GM21528 (cell line): ENCODE results near the gene NPR3.

Experiments used
- ATAC-seq: cut with Tn5 transposase; IDR thresholded peaks from one replicate; pipeline ENCODE4 v1.9.1; 2021; ENCODE audit warnings: mild to moderate bottlenecking, moderate library complexity; ENCODE audit not compliant: unreplicated experiment, low FRiP score

The NPR3 gene

DNA sequence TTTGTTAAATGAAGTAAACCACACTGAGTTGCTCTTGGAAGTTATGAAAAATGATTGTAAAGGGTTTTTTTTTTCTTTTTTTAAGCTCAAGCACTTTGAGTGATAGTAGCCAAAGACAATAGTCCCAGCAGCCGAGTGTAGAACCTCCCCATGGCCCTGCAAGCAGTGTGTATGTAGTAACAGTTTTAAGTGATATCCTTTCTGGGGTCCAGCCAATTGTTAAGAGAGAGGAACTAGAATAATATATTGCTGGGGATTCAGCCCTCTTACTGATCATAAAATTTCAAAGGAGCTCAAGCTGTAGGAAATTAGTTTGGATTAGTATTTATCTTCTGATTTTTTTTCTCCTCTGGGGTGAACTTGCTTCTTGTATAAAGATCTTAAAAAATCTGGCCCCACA, 43.2 kb downstream of the NPR3 start:
- ATAC-seq = no peak

- no peak for ATAC-seq
Measured at GRCh38 chr5:32760091-32760509, 49.0 kb downstream of the NPR3 start.

DNA sequence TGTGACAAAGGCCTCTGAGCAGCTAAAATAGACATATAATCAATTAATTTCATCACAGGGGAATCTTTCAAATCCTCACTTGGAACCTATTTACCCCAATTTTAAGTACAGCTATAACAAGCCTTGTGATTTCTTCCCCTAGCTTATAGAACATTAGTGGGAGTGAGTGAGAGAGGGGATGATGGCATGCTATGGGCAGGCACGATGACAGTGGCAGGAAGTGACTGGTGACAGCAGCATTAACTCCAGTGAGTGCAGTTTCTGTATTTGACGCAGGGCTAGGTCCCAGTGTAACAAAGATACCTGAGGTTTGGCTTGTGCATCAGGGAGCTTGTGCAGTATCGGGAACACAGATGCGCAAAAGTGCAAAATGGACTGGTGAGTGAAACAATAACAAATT, 54.1 kb downstream of the NPR3 start:
- ATAC-seq = no peak

DNA sequence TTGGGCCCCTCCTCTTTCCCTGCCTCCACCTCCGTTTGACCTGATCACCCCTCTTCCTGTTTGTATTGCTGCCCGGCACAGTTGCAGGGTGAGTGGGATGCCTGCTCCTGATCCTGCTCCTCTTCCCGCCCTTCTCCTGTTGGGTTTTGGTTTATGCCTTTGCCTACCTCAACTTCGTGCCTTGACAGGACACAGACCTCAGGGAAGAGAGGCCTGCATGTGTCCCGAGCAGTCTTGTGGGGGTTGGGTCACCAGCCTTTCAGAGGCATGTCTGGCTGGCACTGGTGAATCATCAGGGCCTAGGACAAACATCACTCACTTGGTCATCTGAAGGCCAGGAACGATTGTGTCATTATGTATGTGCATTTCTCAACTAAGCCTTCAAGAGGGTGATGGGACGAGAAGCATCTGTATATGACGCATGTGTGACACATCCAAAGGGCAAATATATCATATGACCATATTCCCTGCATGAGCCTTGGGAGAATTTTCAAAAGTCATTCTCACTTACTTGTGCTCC, 56.9 kb downstream of the NPR3 start:
- no peak for ATAC-seq

DNA sequence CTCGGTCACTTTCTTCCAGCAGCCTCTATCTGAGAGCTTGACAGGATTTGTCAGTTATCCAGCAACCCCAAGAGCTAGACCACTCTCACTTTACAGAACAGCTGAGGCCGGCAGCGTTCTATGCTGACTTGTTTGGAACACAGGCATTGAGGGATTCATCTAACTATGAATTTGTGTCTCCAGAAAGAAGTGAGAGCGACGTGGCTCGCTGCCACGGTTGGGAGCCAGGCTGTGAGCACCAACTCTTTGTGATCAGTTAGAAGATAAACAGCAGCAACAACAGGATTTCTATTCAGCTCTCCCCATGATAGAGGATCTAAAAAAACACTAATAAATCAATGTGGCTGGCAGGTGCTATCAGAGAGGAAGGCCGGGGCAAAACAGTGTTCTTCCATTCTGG, 58.6 kb downstream of the NPR3 start:
- ATAC-seq = no peak

- no peak for ATAC-seq
Measured at GRCh38 chr5:32770444-32770843, 59.3 kb downstream of the NPR3 start.

DNA sequence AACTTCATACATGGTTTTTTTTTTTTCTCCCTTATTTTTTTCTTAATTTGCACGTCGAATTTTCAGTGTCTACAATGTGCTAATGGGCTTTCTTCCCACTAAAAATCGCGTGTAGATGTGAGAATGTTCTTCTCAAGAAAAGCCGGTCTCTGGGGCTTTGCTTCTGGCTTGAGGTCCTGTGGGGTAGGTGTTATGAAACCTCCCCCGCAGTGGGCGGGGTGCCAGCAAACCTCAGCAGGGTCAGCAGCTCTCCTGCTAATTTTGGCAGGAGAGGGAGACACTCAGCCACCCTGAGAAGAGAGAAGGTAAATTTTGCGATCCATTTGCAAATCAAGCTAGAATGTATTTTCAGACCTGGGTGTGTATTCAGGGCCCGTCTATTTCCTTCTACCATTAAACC, 59.9 kb downstream of the NPR3 start:
- ATAC-seq = no peak

DNA sequence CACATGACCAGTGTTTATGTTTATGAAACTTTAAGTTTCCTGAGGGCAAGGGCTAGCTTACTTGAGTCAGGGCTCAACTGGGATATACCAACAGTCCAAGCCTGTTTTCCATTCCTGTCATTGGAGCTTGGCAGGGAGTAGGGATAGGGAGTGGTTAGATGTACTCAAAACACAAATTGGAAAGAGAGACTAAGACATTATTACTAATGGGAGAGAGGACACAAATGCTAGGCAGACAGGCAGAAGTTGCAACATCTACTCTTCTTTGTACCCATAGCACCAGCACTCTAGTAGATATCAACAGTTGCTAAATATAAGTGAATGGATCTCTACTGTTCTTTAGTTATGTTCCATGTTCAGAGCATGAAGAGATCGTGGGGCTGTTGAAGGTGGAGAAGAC, 62.8 kb downstream of the NPR3 start:
- ATAC-seq = no peak

- no peak for ATAC-seq
Measured at GRCh38 chr5:32776200-32776599, 65.1 kb downstream of the NPR3 start.

- no peak for ATAC-seq
Measured at GRCh38 chr5:32777222-32777621, 66.1 kb downstream of the NPR3 start.

DNA sequence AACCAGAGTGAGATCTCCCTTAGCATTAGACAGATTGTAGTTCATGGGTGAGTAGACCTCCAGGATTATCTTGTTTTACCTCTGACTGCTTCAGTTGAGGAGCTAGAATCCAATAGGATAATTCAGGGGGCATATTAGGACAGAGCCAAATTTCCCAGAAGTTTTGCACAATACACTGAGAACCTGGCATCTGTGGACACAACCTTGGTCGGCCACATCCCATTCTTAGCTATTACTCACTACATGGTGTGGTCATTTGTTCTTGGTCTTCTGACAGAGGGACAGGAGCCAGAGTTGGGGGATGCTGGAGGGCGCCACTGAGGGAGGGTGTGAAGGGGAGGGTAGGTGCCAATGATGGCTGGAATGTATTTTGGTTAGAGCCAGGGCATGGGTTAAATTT, 66.6 kb downstream of the NPR3 start:
- no peak for ATAC-seq

DNA sequence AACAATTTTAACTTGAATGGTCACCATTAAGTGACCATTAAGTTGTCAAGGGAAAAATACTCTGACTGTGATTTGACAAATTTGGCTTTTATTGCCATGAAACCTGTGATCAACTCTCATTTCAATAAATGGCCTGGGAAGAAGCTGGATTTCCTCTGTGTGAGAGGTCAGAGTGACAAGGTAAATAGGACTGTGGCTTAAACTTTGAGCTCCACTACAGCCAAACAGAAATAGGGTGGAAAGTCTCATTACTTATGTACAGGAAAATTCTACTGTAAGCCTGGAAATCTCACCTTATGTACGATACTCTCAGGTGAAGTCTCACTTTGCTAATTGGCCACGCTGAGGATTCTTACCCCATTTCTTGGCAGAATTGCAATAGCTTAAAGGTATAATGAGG, 67.3 kb downstream of the NPR3 start:
- no peak for ATAC-seq

DNA sequence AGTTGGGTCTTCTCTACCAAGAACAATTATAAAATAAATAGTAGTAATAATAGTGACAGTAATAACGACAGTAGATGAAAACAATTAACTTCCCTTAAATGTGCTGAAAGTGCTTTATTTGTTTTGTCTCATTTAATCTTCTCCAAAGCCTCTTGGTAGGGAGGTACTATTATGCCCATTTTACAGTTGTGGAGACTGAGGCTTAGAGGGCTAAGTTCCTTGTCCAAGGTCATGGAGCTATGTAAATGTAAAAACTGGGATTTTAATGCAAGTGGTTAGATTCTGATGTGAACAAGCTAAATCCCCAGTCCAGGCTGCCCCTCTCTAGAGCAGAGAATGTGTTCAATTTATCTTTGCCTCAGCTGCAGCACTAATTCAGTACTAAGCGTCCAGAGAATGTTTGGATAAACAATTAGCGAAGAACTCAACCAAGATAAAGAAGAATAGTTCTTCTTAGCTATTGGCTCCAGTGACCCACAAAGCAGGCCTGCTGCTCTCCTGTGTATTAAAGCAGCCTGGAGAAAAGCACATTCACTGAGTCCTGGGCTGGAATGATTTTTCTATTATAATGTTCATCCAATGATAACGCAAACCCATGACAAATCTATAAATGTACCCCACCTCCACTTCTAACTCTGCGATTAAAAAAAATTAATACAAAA, 68.8 kb downstream of the NPR3 start:
- no peak for ATAC-seq

DNA sequence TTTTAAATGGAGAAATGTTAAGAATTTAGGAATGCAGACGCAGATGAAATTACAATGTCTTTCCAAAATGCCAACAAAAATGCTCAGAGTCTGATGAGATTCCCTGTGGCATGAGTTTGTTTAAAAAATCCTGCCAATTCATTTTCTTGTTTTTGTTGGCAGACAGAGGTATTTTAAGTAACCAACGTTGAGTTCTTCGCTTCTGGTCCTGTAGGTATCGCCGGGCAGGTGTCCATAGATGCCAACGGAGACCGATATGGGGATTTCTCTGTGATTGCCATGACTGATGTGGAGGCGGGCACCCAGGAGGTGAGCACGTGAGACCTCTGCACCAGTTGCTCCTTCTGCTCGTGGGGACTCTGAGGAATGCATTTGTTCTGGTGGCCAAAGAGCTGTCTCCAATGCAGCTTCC, 69.4 kb downstream of the NPR3 start:
- ATAC-seq = no peak

- no peak for ATAC-seq
Measured at GRCh38 chr5:32783661-32784060, 72.5 kb downstream of the NPR3 start.

- no peak for ATAC-seq
Measured at GRCh38 chr5:32785611-32786254, 74.6 kb downstream of the NPR3 start.

DNA sequence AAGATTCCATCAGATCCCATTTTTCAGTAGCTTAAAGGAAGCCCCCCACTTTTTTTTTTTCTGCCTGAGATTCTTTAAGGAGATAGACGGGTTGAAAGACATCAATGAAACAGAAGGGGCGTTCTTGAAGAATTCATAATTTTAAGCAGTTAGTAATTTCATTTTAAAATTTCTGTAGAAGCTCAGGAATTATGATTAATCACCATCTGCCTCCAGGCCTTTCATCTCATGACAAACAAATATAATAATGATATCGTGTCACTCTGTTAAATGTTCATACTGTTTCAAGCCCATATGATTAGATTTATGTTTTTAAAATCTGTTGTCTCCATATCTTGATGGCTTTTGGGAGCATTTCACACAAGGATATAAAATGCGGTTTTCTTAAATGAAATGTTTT, 75.2 kb downstream of the NPR3 start:
- ATAC-seq = no peak

GRCh38 chr5:32790411-32790951, 79.4 kb downstream of the NPR3 start:
- ATAC-seq = no peak

GRCh38 chr5:32791536-32792243, 80.6 kb downstream of the NPR3 start:
- ATAC-seq = no peak

DNA sequence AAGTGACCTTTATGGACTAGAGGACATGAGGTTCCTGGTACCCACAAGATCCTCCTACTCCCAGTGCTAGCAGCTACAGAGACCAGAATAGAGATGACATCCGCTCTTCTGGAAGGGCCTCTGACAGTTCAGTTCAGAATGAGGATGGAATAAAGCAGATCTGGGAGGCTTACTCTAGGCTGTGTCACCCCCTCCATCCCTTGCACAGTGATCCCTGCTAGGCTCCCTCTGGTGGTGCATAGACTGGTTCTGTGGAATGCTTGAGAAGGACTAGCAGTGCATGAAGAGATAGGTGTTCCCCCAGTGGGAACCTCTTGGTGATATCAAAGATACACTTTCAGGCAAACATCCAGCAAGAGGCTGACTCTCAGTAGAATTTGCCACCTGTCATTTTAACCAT, 83.0 kb downstream of the NPR3 start:
- no peak for ATAC-seq

- no peak for ATAC-seq
Measured at GRCh38 chr5:32802764-32803163, 91.6 kb downstream of the NPR3 start.
